ENCODE measurements around the gene STXBP4. TPM values are rescaled to one million over a fixed set of nuclear protein-coding genes. Genes with fewer than 3 reads are reported as not detected.
A peak's percentile ranks its signal among the peaks of the same experiment; 100 is the strongest.

STXBP4 gene
- total and polyA plus RNA-seq, 2 experiments from 2014 or later, result 25.0 to 52.1 TPM

- no peak overlapping the region for H3K27ac Mint-ChIP-seq
- no peaks in the 10 kb centered on the region for H4K20me1 ChIP-seq (replicated peaks; ENCODE audit: insufficient read depth)
- H3K9me2 ChIP-seq (ENCODE audit: insufficient read depth), result no peaks in the 10 kb centered on the region
- no peaks in the 10 kb centered on the region for H3K9me3 Mint-ChIP-seq
- no peak overlapping the region for H3K4me2 ChIP-seq
- peaks cover 3% of the 10 kb centered on the region for H3K27me3 Mint-ChIP-seq (ENCODE audit: insufficient read depth, low read depth, poor library complexity)
- no peak overlapping the region for H2AFZ ChIP-seq
- TF ChIP-seq CTCF (conservative IDR thresholded peaks at IDR 0.05; ENCODE audit: low read depth in 2 of 2) (peak in 1 of 2 experiments; percentile 38; a peak in 2 of 4 replicates), EZH2 (IDR thresholded peaks at IDR 0.05; ENCODE audit: low read depth, unreplicated experiment) (no peak)
- no peak overlapping the region for H3K4me3 Mint-ChIP-seq
- H3K36me3 Mint-ChIP-seq (ENCODE audit: low read depth), result no peaks in the 10 kb centered on the region; the same call in 2 of the 3 replicates
- DNase-seq (ENCODE audit: low spot score) (peak; percentile 4), ATAC-seq (no peak)
- no peaks in the 10 kb centered on the region; the same call in 2 of the 3 replicates for H3K4me1 Mint-ChIP-seq
- no peak overlapping the region for H3K4me3 ChIP-seq
- H3K27me3 ChIP-seq (ENCODE audit: insufficient read depth), result no peaks in the 10 kb centered on the region
- H3K36me3 ChIP-seq (ENCODE audit: insufficient read depth), result no peaks in the 10 kb centered on the region
- no peaks in the 10 kb centered on the region for H3F3A ChIP-seq (replicated peaks; ENCODE audit: low read depth)
- H3K27ac ChIP-seq (ENCODE audit: low read depth), result no peak overlapping the region
- no peaks in the 10 kb centered on the region for H3K79me2 ChIP-seq (replicated peaks; ENCODE audit: insufficient read depth)
- no peaks in the 10 kb centered on the region for H3K4me1 ChIP-seq (ENCODE audit: insufficient read depth)
These were observed 85.3 kb downstream of the STXBP4 start for GRCh38 chr17:55053855-55054254.

- Histone ChIP-seq H3K27ac (ENCODE audit: low read depth) (no peak overlapping the region), H2AFZ (no peak overlapping the region), H3K9me2 (ENCODE audit: insufficient read depth) (no peaks in the 10 kb centered on the region), H3K4me1 (ENCODE audit: insufficient read depth) (no peaks in the 10 kb centered on the region), H3K4me2 (no peak overlapping the region), H4K20me1 (replicated peaks; ENCODE audit: insufficient read depth) (no peaks in the 10 kb centered on the region), H3K4me3 (no peak overlapping the region), H3K27me3 (ENCODE audit: insufficient read depth) (no peaks in the 10 kb centered on the region), H3F3A (replicated peaks; ENCODE audit: low read depth) (no peaks in the 10 kb centered on the region), H3K36me3 (ENCODE audit: insufficient read depth) (no peaks in the 10 kb centered on the region), H3K79me2 (replicated peaks; ENCODE audit: insufficient read depth) (no peaks in the 10 kb centered on the region)
- no peak overlapping the region for H3K27ac Mint-ChIP-seq
- ATAC-seq, result no peak
- no peak overlapping the region for H3K4me3 Mint-ChIP-seq
- DNase-seq (ENCODE audit: low spot score), result no peak
- no peaks in the 10 kb centered on the region; the same call in 2 of the 3 replicates for H3K36me3 Mint-ChIP-seq (ENCODE audit: low read depth)
- H3K27me3 Mint-ChIP-seq (ENCODE audit: insufficient read depth, low read depth, poor library complexity), result peaks cover 3% of the 10 kb centered on the region
- TF ChIP-seq STAT1 (IDR thresholded peaks at IDR 0.05; ENCODE audit: unreplicated experiment), result no peak
- TF ChIP-seq NANOG (IDR thresholded peaks at IDR 0.05; ENCODE audit: borderline replicate concordance), result no peak
- no peak for TF ChIP-seq ZNF462 (CRISPR knock-in tag; IDR thresholded peaks at IDR 0.05)
- TF ChIP-seq ZNF331 (CRISPR knock-in tag; IDR thresholded peaks at IDR 0.05; ENCODE audit: low read depth), result no peak
- no peak for TF ChIP-seq CTCF (conservative IDR thresholded peaks at IDR 0.05; ENCODE audit: low read depth in 2 of 2)
- no peak for TF ChIP-seq POLR2AphosphoS5 (IDR thresholded peaks at IDR 0.05; ENCODE audit: low read depth)
- no peaks in the 10 kb centered on the region; the same call in 2 of the 3 replicates for H3K4me1 Mint-ChIP-seq
- H3K9me3 Mint-ChIP-seq, result no peaks in the 10 kb centered on the region
These were observed 85.9 kb downstream of the STXBP4 start for GRCh38 chr17:55054429-55054828.
